Measurements from ENCODE around the gene IL3.

- TF ChIP-seq CTCF (conservative IDR thresholded peaks at IDR 0.05; ENCODE audit: low read length) (no peak), EZH2phosphoT487 (IDR thresholded peaks at IDR 0.05; ENCODE audit: borderline replicate concordance) (no peak)
Measured at GRCh38 chr5:132086277-132086794, 25.9 kb downstream of the IL3 start.

Measured in Loucy (cell line).